Measurements from ENCODE around the gene SYNGR1. TPM values are rescaled to one million over a fixed set of nuclear protein-coding genes. Genes with fewer than 3 reads are reported as not detected.
A peak's percentile ranks its signal among the peaks of the same experiment; 100 is the strongest.

SYNGR1 gene
- total and polyA plus RNA-seq, 2 of the 8 experiments (the other 6 are each of a cell fraction or from before 2014, with no cell fraction given): 32.5 to 84.7 TPM

DNA sequence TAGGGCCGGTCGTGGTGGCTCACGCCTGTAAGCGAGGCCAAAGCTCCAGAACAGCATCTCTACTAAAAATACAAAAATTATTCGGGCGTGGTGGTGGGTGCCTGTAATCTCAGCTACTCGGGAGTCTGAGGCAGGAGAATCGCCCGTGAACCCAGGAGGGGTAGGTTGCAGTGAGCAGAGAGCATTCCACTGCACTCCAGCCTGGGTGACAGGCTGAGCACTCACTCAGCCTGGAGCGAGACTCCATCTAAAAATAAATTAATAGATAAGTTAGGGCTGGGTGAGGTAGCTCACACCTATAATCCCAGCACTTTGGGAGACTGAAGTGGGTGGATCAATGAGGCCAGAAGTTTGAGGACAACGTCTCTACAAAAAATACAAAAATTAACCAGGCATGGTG lies 39.6 kb downstream of the SYNGR1 start:
- Histone ChIP-seq H3K23ac (ENCODE audit: insufficient read length) (no peak overlapping the region), H3K4ac (replicated peaks; ENCODE audit: insufficient read length, low read depth, low read length) (no peak overlapping the region), H2BK5ac (ENCODE audit: low read depth, low read length) (no peak overlapping the region), H2BK15ac (ENCODE audit: low read length) (no peak overlapping the region), H3K27ac (ENCODE audit: low read depth, low read length) (no peak overlapping the region), H3K23me2 (ENCODE audit: low read depth, low read length) (peaks cover 7% of the 10 kb centered on the region), H3K18ac (ENCODE audit: extremely low read depth, low read length) (no peak overlapping the region), H2AFZ (ENCODE audit: low read length) (no peak overlapping the region), H3K79me1 (ENCODE audit: low read depth, low read length) (no peaks in the 10 kb centered on the region), H3K9me3 (ENCODE audit: insufficient read depth in 2 of 2, low read depth in 1 of 2, low read length in 1 of 2) (no peaks in the 10 kb centered on the region), H4K20me1 (replicated peaks in 1 of 2; ENCODE audit: control insufficient read depth in 1 of 2, insufficient read depth in 2 of 2, low read length in 2 of 2) (no peaks in the 10 kb centered on the region), H3K14ac (ENCODE audit: insufficient read length) (no peak overlapping the region), H4K5ac (ENCODE audit: insufficient read length, low read depth, low read length) (no peak overlapping the region), H2BK120ac (replicated peaks; ENCODE audit: low read depth, low read length) (no peak overlapping the region), H3K9ac (replicated peaks in 1 of 4; ENCODE audit: extremely low read depth in 1 of 4, low read depth in 3 of 4, low read length in 3 of 4) (no peak overlapping the region), H4K8ac (ENCODE audit: extremely low read depth, insufficient read depth, low read length) (no peak overlapping the region), H3K79me2 (ENCODE audit: control insufficient read depth in 1 of 2, insufficient read depth in 2 of 2, low read length in 2 of 2) (no peaks in the 10 kb centered on the region), H3K36me3 (ENCODE audit: control insufficient read depth in 2 of 4, insufficient read depth in 4 of 4, low read length in 3 of 4) (no peaks in the 10 kb centered on the region), H3K56ac (replicated peaks; ENCODE audit: insufficient read length, low read depth, low read length) (no peak overlapping the region), H2BK12ac (ENCODE audit: low read depth, low read length) (no peak overlapping the region), H3K4me1 (replicated peaks in 1 of 4; ENCODE audit: control insufficient read depth in 3 of 4, insufficient read depth in 4 of 4, low read length in 3 of 4) (peaks cover 0 to 5% (median 0%) of the 10 kb centered on the region in 4 experiments; a peak in 3 of 7 replicates), H3K4me2 (ENCODE audit: insufficient read depth in 1 of 2, low read depth in 2 of 2, low read length in 2 of 2) (peak overlapping the region in 1 of 2 experiments; percentile 72; a peak in 1 of 4 replicates), H2BK20ac (ENCODE audit: low read length) (no peak overlapping the region), H4K91ac (replicated peaks; ENCODE audit: insufficient read length, low read length) (no peak overlapping the region), H2AK5ac (ENCODE audit: low read depth, low read length) (no peak overlapping the region), H3K4me3 (ENCODE audit: extremely low read depth in 1 of 4, insufficient read depth in 2 of 4, low read depth in 3 of 4, low read length in 4 of 4) (no peak overlapping the region), H3K27me3 (replicated peaks in 1 of 4; ENCODE audit: control insufficient read depth in 3 of 4, extremely low read depth in 1 of 4, insufficient read depth in 3 of 4, low read length in 3 of 4) (peaks cover 0 to 12% (median 12%) of the 10 kb centered on the region in 4 experiments; a peak in 5 of 7 replicates)
- TF ChIP-seq CBX5 (IDR thresholded peaks at IDR 0.05; ENCODE audit: low read depth, low read length) (no peak), BRCA1 (IDR thresholded peaks at IDR 0.05; ENCODE audit: low read depth, low read length) (no peak), GTF2F1 (IDR thresholded peaks at IDR 0.05; ENCODE audit: borderline replicate concordance, low read depth, low read length) (no peak), GABPA (IDR thresholded peaks at IDR 0.05; ENCODE audit: borderline replicate concordance, insufficient read depth, low read length) (no peak), SP2 (IDR thresholded peaks at IDR 0.05; ENCODE audit: low read length) (no peak), SIX5 (IDR thresholded peaks at IDR 0.05; ENCODE audit: low read depth, low read length) (no peak), MAFK (IDR thresholded peaks at IDR 0.05; ENCODE audit: low read depth, low read length) (no peak), JUND (IDR thresholded peaks at IDR 0.05; ENCODE audit: low read length) (no peak), EZH2 (IDR thresholded peaks at IDR 0.05; ENCODE audit: low read depth, low read length, severe bottlenecking) (no peak), EGR1 (IDR thresholded peaks at IDR 0.05; ENCODE audit: borderline replicate concordance, low read depth, low read length) (no peak), FOSL1 (IDR thresholded peaks at IDR 0.05; ENCODE audit: insufficient read depth, low read depth, low read length) (no peak), CHD2 (IDR thresholded peaks at IDR 0.05; ENCODE audit: low read length) (no peak), TCF12 (IDR thresholded peaks at IDR 0.05; ENCODE audit: low read depth, low read length) (no peak), SP1 (IDR thresholded peaks at IDR 0.05; ENCODE audit: low read depth, low read length) (no peak)
- WGBS, 2 experiments (ENCODE audit: extremely low coverage in 1 of 2, insufficient coverage in 1 of 2, insufficient read length in 1 of 2, insufficient replicate concordance in 2 of 2, low coverage in 1 of 2, low lambda C conversion rate in 2 of 2, missing lambda C conversion rate in 1 of 2): 77% methylated on average over 11 of the region's 11 CpGs; no CpG with 5 or more reads in 1 of the 2 experiments
- DNase-seq (ENCODE audit: low read depth in 1 of 2, low spot score in 2 of 2): no peak
- CTCF ChIA-PET (ENCODE audit: partially characterized antibody): interaction anchor here (0.9 to 1.7 kb wide), 4 partner anchors 9 to 89 kb away, joined by 3 to 14 read pairs (median 4); partner anchors contain the start of gene TAB1
- POLR2A ChIA-PET (ENCODE audit: partially characterized antibody): interaction anchor here (0.6 to 1.5 kb wide), 3 partner anchors 70 to 74 kb away, joined by 3 to 5 read pairs (median 3); partner anchors contain the start of gene RPL3
- no peak for FAIRE-seq
